ENCODE results near the gene GMPPA. TPM values are rescaled to one million over a fixed set of nuclear protein-coding genes. Genes with fewer than 3 reads are reported as not detected.

Gene GMPPA
- total RNA-seq, 1 donor from 2014 or later = 29.9 TPM

DNA sequence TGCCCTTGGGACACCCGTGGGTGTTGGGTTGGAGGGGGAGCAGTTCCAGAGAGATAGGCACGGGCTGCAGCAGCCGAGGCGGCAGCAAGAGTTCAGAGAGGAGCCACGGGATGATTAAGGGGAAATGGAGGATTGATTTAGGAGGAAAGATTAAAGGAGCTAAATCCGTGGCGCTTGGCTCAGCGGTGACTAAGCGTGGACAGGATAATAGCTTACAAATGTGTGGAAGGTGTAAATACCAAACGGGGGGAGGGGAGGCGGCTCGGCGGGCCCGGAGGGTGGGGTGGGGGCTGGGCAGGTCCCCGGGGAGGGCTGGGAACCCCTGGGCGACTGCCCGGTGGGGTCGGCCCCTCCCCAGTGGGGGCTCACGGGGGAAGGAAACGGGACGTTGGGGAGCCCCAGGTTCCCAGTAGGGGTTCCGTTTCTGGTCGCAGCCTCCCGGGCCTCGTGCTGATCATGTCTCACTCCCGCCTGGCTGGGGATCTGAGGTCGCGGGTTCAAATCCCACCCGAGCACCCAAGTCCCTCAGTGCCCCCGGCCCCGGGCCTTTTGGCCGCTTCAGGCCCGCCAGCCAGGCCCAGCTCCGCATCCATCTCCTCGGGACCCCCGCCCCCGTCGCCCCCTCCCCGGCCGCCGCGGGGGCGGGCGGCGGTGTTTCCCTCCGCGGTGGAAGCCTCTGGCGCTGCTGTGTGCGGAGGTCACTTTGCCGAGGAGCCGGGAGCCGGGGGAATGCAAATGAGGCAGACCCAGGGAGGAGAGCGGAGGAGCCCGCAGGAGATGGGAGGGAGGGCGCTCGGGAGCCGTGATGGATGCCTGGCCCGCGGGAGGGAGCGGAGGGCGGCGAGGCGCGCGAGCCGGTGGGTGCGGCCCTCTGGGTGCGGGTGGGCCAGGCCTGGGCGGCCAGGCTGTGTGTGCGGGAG, 23.7 kb downstream of the GMPPA start:
- Histone ChIP-seq H3K36me3 (no peaks in the 10 kb centered on the region), H3K4me1 (peaks cover 5% of the 10 kb centered on the region), H3K27me3 (ENCODE audit: low read depth) (peaks cover 82% of the 10 kb centered on the region), H3K27ac (no peak overlapping the region), H3K4me3 (no peak overlapping the region), H3K9me3 (no peaks in the 10 kb centered on the region)
- intact Hi-C loops (cut with DNase I) = no loop called here
- DNase-seq = no peak
- peak in 1 of 2 donors; percentile 5 for ATAC-seq
- TF ChIP-seq, protein P1, sequence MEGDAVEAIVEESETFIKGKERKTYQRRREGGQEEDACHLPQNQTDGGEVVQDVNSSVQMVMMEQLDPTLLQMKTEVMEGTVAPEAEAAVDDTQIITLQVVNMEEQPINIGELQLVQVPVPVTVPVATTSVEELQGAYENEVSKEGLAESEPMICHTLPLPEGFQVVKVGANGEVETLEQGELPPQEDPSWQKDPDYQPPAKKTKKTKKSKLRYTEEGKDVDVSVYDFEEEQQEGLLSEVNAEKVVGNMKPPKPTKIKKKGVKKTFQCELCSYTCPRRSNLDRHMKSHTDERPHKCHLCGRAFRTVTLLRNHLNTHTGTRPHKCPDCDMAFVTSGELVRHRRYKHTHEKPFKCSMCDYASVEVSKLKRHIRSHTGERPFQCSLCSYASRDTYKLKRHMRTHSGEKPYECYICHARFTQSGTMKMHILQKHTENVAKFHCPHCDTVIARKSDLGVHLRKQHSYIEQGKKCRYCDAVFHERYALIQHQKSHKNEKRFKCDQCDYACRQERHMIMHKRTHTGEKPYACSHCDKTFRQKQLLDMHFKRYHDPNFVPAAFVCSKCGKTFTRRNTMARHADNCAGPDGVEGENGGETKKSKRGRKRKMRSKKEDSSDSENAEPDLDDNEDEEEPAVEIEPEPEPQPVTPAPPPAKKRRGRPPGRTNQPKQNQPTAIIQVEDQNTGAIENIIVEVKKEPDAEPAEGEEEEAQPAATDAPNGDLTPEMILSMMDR (IDR thresholded peaks at IDR 0.05) = no peak

DNA sequence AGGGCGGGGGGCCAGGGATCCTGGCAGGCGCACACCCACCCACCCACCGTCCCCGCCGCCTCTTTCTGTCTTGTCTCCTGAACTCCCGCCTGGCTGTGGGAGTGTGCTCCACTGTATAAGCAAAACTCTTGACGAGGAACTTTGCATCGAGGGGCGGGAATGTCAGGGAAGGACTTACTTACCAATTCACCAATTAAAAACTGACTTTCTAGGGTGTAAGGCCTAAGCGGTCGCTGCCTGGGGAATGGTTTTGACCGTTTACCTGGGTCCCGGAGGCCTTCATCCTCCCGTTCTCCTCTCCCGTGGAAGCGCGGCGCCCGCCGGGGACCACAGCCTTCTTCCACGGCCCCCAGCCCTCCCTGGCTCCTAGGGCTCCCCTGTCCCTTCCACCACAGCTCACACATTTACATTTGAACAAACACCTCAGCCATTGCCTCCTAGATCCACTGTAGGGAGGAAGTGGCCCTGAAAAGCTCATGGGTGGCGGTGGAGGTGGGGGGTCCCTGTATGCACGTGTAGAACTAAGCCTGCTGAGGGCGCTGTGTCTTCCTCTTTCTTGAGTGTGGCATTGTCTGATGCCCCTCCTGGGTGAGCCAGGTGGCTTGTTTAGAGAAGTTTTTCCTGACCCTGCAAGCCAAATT, 24.5 kb downstream of the GMPPA start:
- Histone ChIP-seq H3K36me3 (no peaks in the 10 kb centered on the region), H3K27me3 (ENCODE audit: low read depth) (peaks cover 86% of the 10 kb centered on the region), H3K9me3 (no peaks in the 10 kb centered on the region), H3K4me1 (peaks cover 5% of the 10 kb centered on the region), H3K27ac (no peak overlapping the region), H3K4me3 (no peak overlapping the region)
- TF ChIP-seq, protein P1 (IDR thresholded peaks at IDR 0.05) = no peak
- ATAC-seq (no peak), DNase-seq (no peak)
- intact Hi-C loops (cut with DNase I) = no loop called here

DNA sequence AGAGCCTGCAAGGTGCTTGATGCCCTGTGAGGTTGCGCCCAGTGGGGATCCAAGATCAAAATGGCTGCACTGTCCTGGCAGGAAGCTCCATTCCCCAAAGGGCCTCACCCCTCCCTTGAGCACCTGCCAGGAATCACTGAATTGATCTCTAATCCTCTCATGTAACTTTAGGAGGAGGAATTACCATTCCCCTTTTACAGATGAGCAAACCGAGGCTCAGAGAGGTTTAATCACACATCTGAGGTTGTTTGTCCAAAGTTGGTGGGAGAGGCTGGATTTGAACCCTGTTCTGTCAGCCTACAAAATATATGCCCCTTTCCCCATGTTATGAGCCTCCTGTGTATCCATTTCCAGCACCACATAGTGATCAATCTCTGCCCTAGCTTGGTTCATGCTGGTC, 26.1 kb downstream of the GMPPA start:
- ATAC-seq (no peak), DNase-seq (no peak)
- Histone ChIP-seq H3K36me3 (no peaks in the 10 kb centered on the region), H3K4me1 (peaks cover 5% of the 10 kb centered on the region), H3K27me3 (ENCODE audit: low read depth) (peaks cover 96% of the 10 kb centered on the region), H3K4me3 (no peak overlapping the region), H3K9me3 (no peaks in the 10 kb centered on the region), H3K27ac (no peak overlapping the region)
- intact Hi-C loops (cut with DNase I) = no loop called here
- TF ChIP-seq, protein P1 (IDR thresholded peaks at IDR 0.05) = no peak

DNA sequence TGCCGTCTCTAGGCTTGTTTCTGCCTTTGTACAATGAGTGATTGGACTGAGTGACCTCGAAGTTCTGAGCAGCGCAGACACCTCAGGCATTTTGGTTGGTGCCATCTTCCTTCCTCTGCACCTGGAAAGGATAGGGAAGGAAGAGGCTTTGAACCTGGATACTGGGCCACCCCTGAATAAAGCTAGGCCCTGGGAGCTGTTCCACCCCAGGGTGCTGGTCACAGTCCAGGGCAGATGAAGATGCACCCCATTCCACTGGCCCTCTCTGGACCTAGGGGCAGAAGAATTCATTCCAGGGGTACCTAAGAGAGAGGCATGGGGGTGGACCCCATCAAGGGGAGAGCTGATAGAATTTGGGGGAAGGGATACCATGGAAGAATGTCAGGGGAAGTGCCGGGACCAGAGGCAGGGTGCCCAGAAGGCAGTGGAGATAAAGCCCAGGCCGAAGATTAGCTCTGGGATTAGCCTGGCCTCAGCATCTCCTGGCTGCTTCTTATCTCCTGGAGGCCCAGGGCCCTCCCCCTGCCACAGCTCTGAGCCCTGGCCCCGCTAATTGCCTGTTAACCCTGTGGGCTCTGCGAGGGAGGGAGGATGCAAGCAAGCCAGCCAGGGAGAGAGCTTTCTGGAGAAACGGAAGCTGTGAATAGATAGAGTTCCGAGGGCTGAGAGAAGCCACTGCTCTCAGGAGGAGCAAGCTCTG, 27.0 kb downstream of the GMPPA start:
- DNase-seq (no peak), ATAC-seq (no peak)
- H3K36me3 ChIP-seq = no peaks in the 10 kb centered on the region
- no peak overlapping the region for H3K4me3 ChIP-seq
- intact Hi-C loops (cut with DNase I) = no loop called here
- no peaks in the 10 kb centered on the region for H3K9me3 ChIP-seq
- TF ChIP-seq, protein P1 (IDR thresholded peaks at IDR 0.05) = no peak
- peaks cover 96% of the 10 kb centered on the region for H3K27me3 ChIP-seq (ENCODE audit: low read depth)
- no peak overlapping the region for H3K27ac ChIP-seq
- peaks cover 5% of the 10 kb centered on the region for H3K4me1 ChIP-seq

DNA sequence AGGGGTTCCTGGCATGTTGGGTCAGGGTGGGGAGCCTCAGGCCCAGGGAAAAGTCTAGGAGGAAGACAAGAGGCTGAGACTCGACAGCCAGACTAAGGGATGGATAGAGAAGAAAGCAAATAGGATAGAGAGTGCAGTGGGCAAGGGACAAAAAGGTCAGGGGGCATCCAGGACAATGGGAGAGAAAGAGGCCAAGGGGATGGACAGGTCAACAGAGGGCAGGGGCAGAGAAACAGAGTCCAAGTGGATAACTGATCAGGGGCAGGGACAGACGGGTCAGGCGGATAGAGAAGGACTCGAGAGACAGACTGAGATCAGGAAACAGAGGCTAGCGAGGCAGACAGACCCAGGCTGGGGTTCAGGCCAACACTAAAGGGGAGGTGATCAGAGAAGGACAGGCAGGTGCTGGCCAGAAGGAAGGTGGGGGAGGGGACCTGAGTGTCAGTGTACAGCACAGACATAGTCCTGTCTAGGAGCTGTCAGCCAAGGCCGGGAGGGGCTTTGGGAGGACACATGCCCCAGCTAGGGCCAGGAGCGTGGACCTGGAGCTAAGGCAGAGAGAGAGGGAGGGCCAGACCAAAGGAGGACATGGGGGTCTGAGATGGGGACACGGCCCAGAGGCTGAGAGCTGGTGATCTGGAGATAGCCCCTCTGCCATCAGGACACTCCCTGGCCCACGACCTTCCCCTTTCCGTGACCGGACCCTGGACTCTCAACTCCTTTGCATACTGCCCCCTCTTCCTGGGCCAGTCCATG, 27.8 kb downstream of the GMPPA start:
- Histone ChIP-seq H3K27me3 (ENCODE audit: low read depth) (peaks cover 98% of the 10 kb centered on the region), H3K4me1 (peaks cover 5% of the 10 kb centered on the region), H3K9me3 (no peaks in the 10 kb centered on the region), H3K36me3 (no peaks in the 10 kb centered on the region), H3K4me3 (no peak overlapping the region), H3K27ac (no peak overlapping the region)
- intact Hi-C loops (cut with DNase I) = no loop called here
- ATAC-seq = no peak
- TF ChIP-seq, protein P1 (IDR thresholded peaks at IDR 0.05) = no peak
- DNase-seq = no peak
